ENCODE measurements around the gene ATG4A.
A peak's percentile ranks its signal among the peaks of the same experiment; 100 is the strongest.

The ATG4A gene

GRCh38 chrX:108199041-108199440, 107.5 kb downstream of the ATG4A start:
- DNase-seq: no peak
- Mint-ChIP-seq H3K27ac (no peak overlapping the region), H3K4me1 (peaks cover 5% of the 10 kb centered on the region), H3K36me3 (ENCODE audit: low read depth) (peaks cover 11% of the 10 kb centered on the region), H3K4me3 (no peak overlapping the region), H3K27me3 (ENCODE audit: low read depth, poor library complexity) (no peaks in the 10 kb centered on the region), H3K9me3 (no peaks in the 10 kb centered on the region)
- TF ChIP-seq CTCF (IDR thresholded peaks at IDR 0.05): no peak

- H3K27ac Mint-ChIP-seq: peak overlapping the region; percentile 7
- H3K9me3 Mint-ChIP-seq: no peaks in the 10 kb centered on the region
- TF ChIP-seq CTCF (IDR thresholded peaks at IDR 0.05): peak; percentile 59
- DNase-seq: peak; percentile 52
- H3K36me3 Mint-ChIP-seq (ENCODE audit: low read depth): peaks cover 5% of the 10 kb centered on the region
- H3K4me3 Mint-ChIP-seq: no peak overlapping the region
- H3K4me1 Mint-ChIP-seq: peaks cover 5% of the 10 kb centered on the region
- H3K27me3 Mint-ChIP-seq (ENCODE audit: low read depth, poor library complexity): no peaks in the 10 kb centered on the region
Observed at GRCh38 chrX:108199691-108200090, 108.1 kb downstream of the ATG4A start.

- DNase-seq: no peak
- Mint-ChIP-seq H3K9me3 (no peaks in the 10 kb centered on the region), H3K36me3 (ENCODE audit: low read depth) (peaks cover 5% of the 10 kb centered on the region), H3K4me3 (no peak overlapping the region), H3K27ac (no peak overlapping the region), H3K4me1 (peaks cover 5% of the 10 kb centered on the region), H3K27me3 (ENCODE audit: low read depth, poor library complexity) (peaks cover 3% of the 10 kb centered on the region)
- no peak for TF ChIP-seq CTCF (IDR thresholded peaks at IDR 0.05)
Observed at GRCh38 chrX:108203540-108203939, 112.0 kb downstream of the ATG4A start.
